HEK293T (cell line): ENCODE results near the gene PLEKHH1.

Source experiments
- CTCF ChIA-PET: fragments of 350-600 bp; formaldehyde crosslinking; extraction: SDS; loops from one replicate; lab custom pipeline; 2021; ENCODE audit warnings: antibody characterized with exemption, inconsistent platforms; lab: Yijun Ruan, JAX
- POLR2A ChIA-PET: fragments of 350-600 bp; formaldehyde crosslinking; extraction: SDS; loops from one replicate; lab custom pipeline; 2020; ENCODE audit warnings: antibody characterized with exemption, inconsistent platforms; lab: Yijun Ruan, JAX
- DNase-seq: peaks from one replicate; pipeline ENCODE4 v3.0.0; 2012; ENCODE audit warnings: mixed read lengths; ENCODE audit errors: extremely low spot score
- ARNT ChIP-seq: fragments of 450-650 bp; IDR thresholded peaks from 2 replicates; pipeline ENCODE4 v1.6.1; 2017; ENCODE audit warnings: mild to moderate bottlenecking
- BHLHE40 ChIP-seq: fragments of 450-650 bp; IDR thresholded peaks from 2 replicates; pipeline ENCODE4 v1.6.1; 2016; ENCODE audit warnings: mild to moderate bottlenecking, moderate library complexity, borderline replicate concordance
- CTBP1 ChIP-seq: fragments of 450-650 bp; IDR thresholded peaks from 2 replicates; pipeline ENCODE4 v1.6.1; 2016; ENCODE audit warnings: borderline replicate concordance
- ELF4 ChIP-seq: fragments of 450-650 bp; IDR thresholded peaks from 2 replicates; pipeline ENCODE4 v1.6.1; 2017; ENCODE audit warnings: antibody characterized with exemption
- FOXA1 ChIP-seq: fragments of 450-650 bp; IDR thresholded peaks from 2 replicates; pipeline ENCODE4 v1.6.1; 2016; ENCODE audit warnings: mild to moderate bottlenecking
- FOXK2 ChIP-seq: fragments of 450-650 bp; IDR thresholded peaks from 2 replicates; pipeline ENCODE4 v1.6.1; 2016; ENCODE audit warnings: mild to moderate bottlenecking
- FOXM1 ChIP-seq: fragments of 450-650 bp; IDR thresholded peaks from 2 replicates; pipeline ENCODE4 v1.6.1; 2017; ENCODE audit warnings: mild to moderate bottlenecking, borderline replicate concordance
- HDGF ChIP-seq: fragments of 450-650 bp; IDR thresholded peaks from 2 replicates; pipeline ENCODE4 v1.6.1; 2017; ENCODE audit warnings: antibody characterized with exemption, borderline replicate concordance
- L3MBTL2 ChIP-seq: fragments of 450-650 bp; conservative IDR thresholded peaks from 2 replicates; pipeline ENCODE4 v1.6.1; 2016; ENCODE audit warnings: mild to moderate bottlenecking
- LEF1 ChIP-seq: fragments of 450-650 bp; IDR thresholded peaks from 2 replicates; pipeline ENCODE4 v1.6.1; 2017; ENCODE audit warnings: mild to moderate bottlenecking, borderline replicate concordance
- NFRKB ChIP-seq: fragments of 450-650 bp; IDR thresholded peaks from 2 replicates; pipeline ENCODE4 v1.6.1; 2016; ENCODE audit warnings: mild to moderate bottlenecking, moderate library complexity
- PKNOX1 ChIP-seq: fragments of 450-650 bp; IDR thresholded peaks from 2 replicates; pipeline ENCODE4 v1.6.1; 2016
- SP1 ChIP-seq: fragments of 450-650 bp; IDR thresholded peaks from 2 replicates; pipeline ENCODE4 v1.6.1; 2017
- SUZ12 ChIP-seq: fragments of 450-650 bp; IDR thresholded peaks from 2 replicates; pipeline ENCODE4 v1.6.1; 2016; ENCODE audit warnings: mild to moderate bottlenecking
- TARDBP ChIP-seq: fragments of 450-650 bp; IDR thresholded peaks from 2 replicates; pipeline ENCODE4 v1.6.1; 2016
- ZNF384 ChIP-seq: fragments of 450-650 bp; IDR thresholded peaks from 2 replicates; pipeline ENCODE4 v1.6.1; 2016

PLEKHH1 gene

GRCh38 chr14:67556671-67557070, 23.6 kb downstream of the PLEKHH1 start:
- CTCF ChIA-PET, result interaction anchor here (1.5 kb wide), 2 partner anchors 15 to 30 kb away, joined by 4 to 5 read pairs; no protein-coding TSS in a partner anchor
- TF ChIP-seq CTBP1 (no peak), SP1 (no peak), L3MBTL2 (no peak), ZNF384 (no peak), NFRKB (no peak), ELF4 (no peak), PKNOX1 (no peak), SUZ12 (no peak), HDGF (no peak), TARDBP (no peak), BHLHE40 (no peak), FOXA1 (no peak), ARNT (no peak), FOXM1 (no peak), FOXK2 (no peak)
- no peak for DNase-seq
- POLR2A ChIA-PET, result interaction anchor here (2.6 kb wide), 1 partner anchor 24 kb away, joined by 12 read pairs; the partner anchor contains the start of gene PLEKHH1

GRCh38 chr14:67557118-67557517, 24.0 kb downstream of the PLEKHH1 start:
- ChIA-PET POLR2A (interaction anchor here (0.9 to 2.6 kb wide), 3 partner anchors 15 to 139 kb away, joined by 3 to 12 read pairs (median 3); partner anchors contain the start of genes PLEKHH1 and RDH11), CTCF (interaction anchor here (0.9 to 1.6 kb wide), 3 partner anchors 14 to 130 kb away, joined by 5 to 6 read pairs (median 6); no protein-coding TSS in a partner anchor)
- TF ChIP-seq TARDBP (no peak), ELF4 (no peak), HDGF (no peak), PKNOX1 (no peak), NFRKB (no peak), LEF1 (no peak), FOXM1 (no peak), ZNF384 (no peak), L3MBTL2 (no peak)
- no peak for DNase-seq

DNA sequence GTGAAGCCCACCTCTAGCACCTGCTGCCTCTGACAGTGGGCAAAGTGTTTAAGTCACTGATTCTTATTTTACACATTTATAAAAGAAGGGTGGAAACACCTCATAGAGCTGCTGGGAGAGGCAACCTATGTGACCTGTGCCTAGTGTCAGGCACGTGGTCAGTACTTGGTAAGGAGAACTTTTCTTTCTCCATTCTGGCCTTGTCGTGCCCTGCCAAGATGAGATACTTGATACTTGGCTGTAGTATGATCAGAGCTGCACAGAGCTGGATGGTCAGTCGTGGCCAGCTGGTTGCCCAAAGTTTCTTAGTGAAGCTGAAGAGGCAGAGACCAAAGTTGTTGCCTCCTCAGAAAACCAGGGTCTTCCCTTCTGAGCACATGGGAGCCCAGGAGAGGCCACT, 24.6 kb downstream of the PLEKHH1 start:
- POLR2A ChIA-PET, result interaction anchor here (0.9 to 2.6 kb wide), 3 partner anchors 15 to 138 kb away, joined by 3 to 12 read pairs (median 3); partner anchors contain the start of genes PLEKHH1 and RDH11
- CTCF ChIA-PET, result interaction anchor here (0.9 to 1.6 kb wide), 3 partner anchors 13 to 131 kb away, joined by 5 to 6 read pairs (median 6); no protein-coding TSS in a partner anchor
- TF ChIP-seq SP1, result no peak
- no peak for DNase-seq

- ChIA-PET POLR2A (no interaction called here), CTCF (no interaction called here)
- DNase-seq, result no peak
- TF ChIP-seq ZNF384 (no peak), HDGF (no peak), ARNT (no peak), ELF4 (no peak), PKNOX1 (no peak)
Measured at GRCh38 chr14:67559639-67560038, 26.5 kb downstream of the PLEKHH1 start.

DNA sequence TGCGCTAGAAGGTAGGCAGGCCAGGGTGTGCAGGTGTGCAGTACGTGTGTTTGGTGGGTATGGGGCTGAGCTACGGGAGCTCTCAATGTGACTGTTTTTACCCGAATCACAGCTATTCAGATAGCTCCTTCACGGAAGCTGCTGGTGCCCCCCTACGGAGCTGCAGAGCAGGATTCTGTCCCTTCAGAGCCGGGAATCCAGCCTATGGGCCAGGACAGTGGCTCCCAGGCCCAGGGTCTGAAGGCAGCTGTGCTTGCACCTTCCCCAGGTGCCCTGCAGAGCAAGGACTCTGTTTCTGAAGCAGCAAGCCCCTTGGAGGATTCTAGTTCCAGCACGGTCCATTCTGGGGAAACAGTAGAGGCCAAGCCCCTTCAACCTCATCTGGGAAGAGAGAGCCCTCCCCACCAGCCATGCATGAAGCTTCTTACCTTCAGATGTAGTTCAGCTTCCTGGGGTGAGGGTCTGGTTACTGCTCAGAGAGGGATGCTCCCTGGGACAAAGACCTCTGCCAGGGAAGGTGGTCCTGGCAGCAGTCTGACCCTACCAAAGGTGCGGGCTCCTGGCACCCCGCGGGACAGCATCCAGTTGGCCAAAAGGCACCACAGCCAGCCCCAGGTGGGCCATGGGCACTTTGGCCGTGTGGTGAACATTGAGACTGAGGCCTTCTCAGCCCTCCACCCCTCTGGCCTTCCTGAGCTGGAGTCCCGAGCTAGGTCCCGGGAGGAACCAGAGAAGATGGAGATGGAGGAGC, 29.1 kb downstream of the PLEKHH1 start:
- ChIA-PET POLR2A (interaction anchor here (1.2 kb wide), 1 partner anchor 28 kb away, joined by 3 read pairs; no protein-coding TSS in a partner anchor), CTCF (interaction anchor here (0.8 to 0.9 kb wide), 2 partner anchors 9 to 35 kb away, joined by 5 to 6 read pairs; no protein-coding TSS in a partner anchor)
- no peak for DNase-seq
- TF ChIP-seq BHLHE40, result no peak
- no peak for TF ChIP-seq SP1
- TF ChIP-seq ELF4, result no peak
- TF ChIP-seq ZNF384, result no peak
- no peak for TF ChIP-seq L3MBTL2
- TF ChIP-seq TARDBP, result no peak
- no peak for TF ChIP-seq HDGF
- no peak for TF ChIP-seq CTBP1
- TF ChIP-seq ARNT, result no peak
- no peak for TF ChIP-seq FOXM1
- no peak for TF ChIP-seq PKNOX1
- no peak for TF ChIP-seq SUZ12
- no peak for TF ChIP-seq LEF1

GRCh38 chr14:67562776-67563150, 29.7 kb downstream of the PLEKHH1 start:
- POLR2A ChIA-PET, result interaction anchor here (1.2 kb wide), 1 partner anchor 28 kb away, joined by 3 read pairs; no protein-coding TSS in a partner anchor
- DNase-seq, result no peak
- CTCF ChIA-PET, result interaction anchor here (0.9 kb wide), 1 partner anchor 36 kb away, joined by 5 read pairs; no protein-coding TSS in a partner anchor
- TF ChIP-seq PKNOX1 (no peak), CTBP1 (no peak), FOXK2 (no peak), NFRKB (no peak), L3MBTL2 (no peak), TARDBP (no peak), FOXA1 (no peak), SP1 (no peak)
